K562 (cell line): ENCODE measurements around the gene TPBG. TPM values are rescaled to one million over a fixed set of nuclear protein-coding genes. Genes with fewer than 3 reads are reported as not detected.

Experiments
- ATAC-seq: fragments of 200-7000 bp; cut with Tn5 transposase; 3 replicates; pipeline ENCODE4 v1.9.1; 2020; ENCODE audit warnings: moderate library complexity
- BruUV-seq: library from RNA; stranded (reverse); fragments of 400-500 nt; replicated peaks from 2 replicates; lab custom pipeline; 2021; lab: Mats Ljungman, UMichigan
- CTCF ChIA-PET: fragments of 300-600 bp; formaldehyde crosslinking; extraction: SDS; loops from one replicate; lab custom pipeline; 2021; ENCODE audit warnings: low intra/inter-chr PET ratio; lab: Yijun Ruan, JAX
- POLR2A ChIA-PET: fragments of 300-600, 350-650 bp; sonication (Branson Sonifier 250); formaldehyde crosslinking; extraction: SDS; loops from one replicate; lab custom pipeline; 2021; ENCODE audit warnings: antibody characterized with exemption, inconsistent platforms; lab: Yijun Ruan, JAX
- DNase-seq, 4 experiments: peaks; one replicate each; pipeline versions ENCODE4 v3.0.0 to v3.0.0-alpha.2; 2011 to 2018; ENCODE audit warnings: low spot score in 3 of 4, mixed read lengths in 3 of 4; ENCODE audit errors: extremely low read depth in 1 of 4
- FAIRE-seq: peaks from 2 replicates; lab custom pipeline; 2011; peaks lifted over from hg19 to GRCh38; lab: Jason Lieb, UNC
- H2AFZ ChIP-seq: 2 replicates; pipeline ENCODE4 v1.6.0; 2011; ENCODE audit warnings: low read depth, low read length, control low read depth, inconsistent platforms
- H3K27ac ChIP-seq: fragments of 200-600 bp; 3 replicates; pipeline ENCODE4 v1.8.0; 2011; ENCODE audit warnings: low read depth, mild to moderate bottlenecking, control low read depth, inconsistent platforms, low read length, moderate library complexity, mixed read lengths; ENCODE audit errors: extremely low read depth
- H3K27me3 ChIP-seq, 2 experiments: fragments of 300-600 bp in 1 of 2; 2 replicates in 1 of 2; 3 replicates in 1 of 2; pipeline versions ENCODE4 v1.6.0 to v1.8.0; 2011; ENCODE audit warnings: inconsistent platforms in 2 of 2, low read length in 2 of 2, mild to moderate bottlenecking in 1 of 2, mixed read lengths in 1 of 2, moderate library complexity in 1 of 2; ENCODE audit not compliant: control insufficient read depth in 2 of 2, insufficient read depth in 2 of 2
- H3K36me3 ChIP-seq: fragments of 300-600 bp; 3 replicates; pipeline ENCODE4 v1.8.0; 2011; ENCODE audit warnings: mild to moderate bottlenecking, low read length, inconsistent platforms; ENCODE audit not compliant: control insufficient read depth, insufficient read depth
- H3K4me1 ChIP-seq, 2 experiments: fragments of 200-600 bp in 1 of 2; replicated peaks in 1 of 2; 2 replicates in 1 of 2; 3 replicates in 1 of 2; pipeline versions ENCODE4 v1.5.1 to v1.8.0; 2011; ENCODE audit warnings: inconsistent platforms in 2 of 2, low read length in 2 of 2, mild to moderate bottlenecking in 1 of 2, mixed read lengths in 1 of 2, moderate library complexity in 1 of 2; ENCODE audit not compliant: control insufficient read depth in 2 of 2, insufficient read depth in 2 of 2
- H3K4me2 ChIP-seq: 2 replicates; pipeline ENCODE4 v1.6.1; 2011; ENCODE audit warnings: low read length, control low read depth, inconsistent platforms, mixed read lengths; ENCODE audit not compliant: insufficient read depth
- H3K4me3 ChIP-seq: fragments of 200-600 bp; sonication (generic), shearing (Covaris generic); 2 replicates; pipeline ENCODE4 v1.5.1; 2016; ENCODE audit warnings: control low read depth, inconsistent platforms
- H3K79me2 ChIP-seq: fragments of 200-600 bp; 3 replicates; pipeline ENCODE4 v1.8.0; 2011; ENCODE audit warnings: low read length, inconsistent platforms; ENCODE audit not compliant: control insufficient read depth, insufficient read depth
- H3K9ac ChIP-seq, 2 experiments: 2 replicates each; pipeline versions ENCODE4 v1.6.0 to v1.6.1; 2011; ENCODE audit warnings: low read depth in 2 of 2, low read length in 2 of 2, control low read depth in 1 of 2, inconsistent platforms in 1 of 2, mild to moderate bottlenecking in 1 of 2, mixed read lengths in 1 of 2; ENCODE audit not compliant: insufficient read depth in 1 of 2
- H3K9me1 ChIP-seq: one replicate; pipeline ENCODE4 v1.6.0; 2011; ENCODE audit warnings: inconsistent platforms, mild to moderate bottlenecking, low read length, moderate library complexity; ENCODE audit not compliant: control insufficient read depth, insufficient read depth
- H3K9me3 ChIP-seq: replicated peaks from 2 replicates; pipeline ENCODE4 v1.5.1; 2011; ENCODE audit warnings: low read depth, low read length, inconsistent platforms; ENCODE audit not compliant: control insufficient read depth, insufficient read depth
- H4K20me1 ChIP-seq: replicated peaks from 2 replicates; pipeline ENCODE4 v1.6.1; 2011; ENCODE audit warnings: low read length, inconsistent platforms, mixed read lengths; ENCODE audit not compliant: control insufficient read depth, insufficient read depth
- BRD4 ChIP-seq: fragments of 200-600 bp; sonication (generic); IDR thresholded peaks from 2 replicates; pipeline ENCODE4 v1.6.1; 2017; ENCODE audit warnings: inconsistent platforms
- ELF1 ChIP-seq: fragments of 200-800 bp; sonication (Bioruptor generic); IDR thresholded peaks from 2 replicates; pipeline ENCODE4 v1.6.1; 2016; ENCODE audit warnings: missing genetic modification characterization, missing compliant biosample characterization
- MXI1 ChIP-seq: IDR thresholded peaks from 2 replicates; pipeline ENCODE4 v1.6.1; 2011; ENCODE audit warnings: low read depth, mild to moderate bottlenecking, improper control_type of control experiment, low read length
- PTBP1 ChIP-seq: fragments of 200-400 bp; formaldehyde crosslinking; IDR thresholded peaks from 2 replicates; pipeline ENCODE4 v1.6.1; 2017; ENCODE audit warnings: low read depth, low read length
- RFX5 ChIP-seq: IDR thresholded peaks from 2 replicates; pipeline ENCODE4 v1.6.1; 2011; ENCODE audit warnings: low read depth, mild to moderate bottlenecking, improper control_type of control experiment, low read length
- SIN3B ChIP-seq: fragments of 450-650 bp; IDR thresholded peaks from 2 replicates; pipeline ENCODE4 v1.6.1; 2017; ENCODE audit warnings: low read depth, mild to moderate bottlenecking, moderate library complexity
- YY1 ChIP-seq, 3 experiments: IDR thresholded peaks; 2 replicates each; pipeline ENCODE4 v1.6.1; 2011; ENCODE audit warnings: low read length in 2 of 3, mild to moderate bottlenecking in 2 of 3, moderate library complexity in 2 of 3, borderline replicate concordance in 1 of 3, control low read depth in 1 of 3, low read depth in 1 of 3; ENCODE audit not compliant: insufficient read depth in 3 of 3, insufficient replicate concordance in 2 of 3, control insufficient read depth in 1 of 3, insufficient read length in 1 of 3; ENCODE audit errors: extremely low read depth in 1 of 3
- ZC3H11A ChIP-seq: IDR thresholded peaks from 2 replicates; pipeline ENCODE4 v1.6.1; 2012; ENCODE audit warnings: low read depth, low read length, improper control_type of control experiment
- ZNF23 ChIP-seq: fragments of 250-450 bp; sonication (Bioruptor Pico); IDR thresholded peaks from 2 replicates; pipeline ENCODE4 v1.4.0; 2020; ENCODE audit warnings: mild to moderate bottlenecking
- WGBS: fragments of 100-300 bp; shearing (Covaris generic); methylation state at CpG from one replicate; pipeline ENCODE4 v1.1.6; 2016; ENCODE audit warnings: low coverage, mixed read lengths; ENCODE audit not compliant: insufficient coverage; ENCODE audit errors: missing lambda C conversion rate; 5-methylcytosine and 5-hydroxymethylcytosine counted together
- in situ Hi-C: fragments of 300-500 bp; cut with MboI; formaldehyde crosslinking; loops from 4 replicates; pipeline ENCODE4 v1.15.0; 2018; ENCODE audit warnings: inconsistent platforms, mixed read lengths
- intact Hi-C: fragments of 100-400 bp; cut with micrococcal nuclease; formaldehyde crosslinking; loops from 2 replicates; pipeline ENCODE4 v1.14.2; 2022
- polyA plus RNA-seq, 8 experiments: library from polyadenylated mRNA; depleted of rRNA in 4 of 8; stranded (reverse) in 5 of 8; unstranded in 3 of 8; fragments of >200 nt; fragmentation: Nextera tagmentation in 2 of 8; fragmentation: Illumina TruSeq in 1 of 8; extraction: Ambion mirVana in 2 of 8; extraction: Trizol in 1 of 8; gene quantifications; 2 replicates each; pipeline versions ENCODE4 v1.2.1 to v1.2.3, GENCODE V29; 2011 to 2014; ENCODE audit warnings: inconsistent platforms in 1 of 8, missing spikeins in 1 of 8
- total RNA-seq, 7 experiments: library from RNA; depleted of rRNA in 6 of 7; stranded (reverse); fragments of >200 nt in 6 of 7; fragmentation: Illumina TruSeq in 2 of 7; extraction: Trizol in 2 of 7; gene quantifications; 2 replicates each; pipeline versions ENCODE4 v1.2.1 to v1.2.3, GENCODE V29; 2011 to 2021; ENCODE audit warnings: low replicate concordance in 1 of 7
- TF ChIP-seq, protein P1 (sequence below): fragments of 450-650 bp; formaldehyde crosslinking; IDR thresholded peaks from 2 replicates; pipeline ENCODE4 v1.4.0; 2020; ENCODE audit warnings: mild to moderate bottlenecking, moderate library complexity
- TF ChIP-seq, protein P2 (sequence below): fragments of 450-650 bp; IDR thresholded peaks from 2 replicates; pipeline ENCODE4 v1.6.1; 2016; ENCODE audit warnings: borderline replicate concordance

Gene TPBG
- total and polyA plus RNA-seq, 9 of the 15 experiments (the other 6 are each of a cell fraction or from before 2014, with no cell fraction given) = 0.18 to 0.88 (median 0.36) TPM

GRCh38 chr6:82330171-82330804, 33.3 kb upstream of the TPBG start:
- 0% methylated on average over 2 of the region's 2 CpGs for WGBS
- Histone ChIP-seq H3K36me3 (no peaks in the 10 kb centered on the region), H4K20me1 (no peaks in the 10 kb centered on the region), H3K27ac (no peak overlapping the region), H3K79me2 (no peaks in the 10 kb centered on the region), H3K4me1 (no peaks in the 10 kb centered on the region), H3K27me3 (no peaks in the 10 kb centered on the region), H3K9me1 (no peaks in the 10 kb centered on the region), H2AFZ (no peak overlapping the region), H3K9me3 (no peaks in the 10 kb centered on the region), H3K9ac (no peak overlapping the region), H3K4me3 (no peak overlapping the region), H3K4me2 (no peak overlapping the region)
- FAIRE-seq = no peak
- in situ Hi-C loops = no loop called here
- TF ChIP-seq SIN3B (no peak), ZC3H11A (no peak), BRD4 (no peak), PTBP1 (no peak), ELF1 (no peak), YY1 (IDR thresholded peaks at IDR 0.05; ENCODE audit: borderline replicate concordance in 1 of 3, control insufficient read depth in 1 of 3, extremely low read depth in 1 of 3, insufficient read depth in 3 of 3, insufficient read length in 1 of 3, insufficient replicate concordance in 2 of 3, low read depth in 1 of 3, low read length in 2 of 3) (no peak), MXI1 (no peak), ZNF23 (CRISPR knock-in tag) (no peak), RFX5 (no peak)
- TF ChIP-seq, protein P1, sequence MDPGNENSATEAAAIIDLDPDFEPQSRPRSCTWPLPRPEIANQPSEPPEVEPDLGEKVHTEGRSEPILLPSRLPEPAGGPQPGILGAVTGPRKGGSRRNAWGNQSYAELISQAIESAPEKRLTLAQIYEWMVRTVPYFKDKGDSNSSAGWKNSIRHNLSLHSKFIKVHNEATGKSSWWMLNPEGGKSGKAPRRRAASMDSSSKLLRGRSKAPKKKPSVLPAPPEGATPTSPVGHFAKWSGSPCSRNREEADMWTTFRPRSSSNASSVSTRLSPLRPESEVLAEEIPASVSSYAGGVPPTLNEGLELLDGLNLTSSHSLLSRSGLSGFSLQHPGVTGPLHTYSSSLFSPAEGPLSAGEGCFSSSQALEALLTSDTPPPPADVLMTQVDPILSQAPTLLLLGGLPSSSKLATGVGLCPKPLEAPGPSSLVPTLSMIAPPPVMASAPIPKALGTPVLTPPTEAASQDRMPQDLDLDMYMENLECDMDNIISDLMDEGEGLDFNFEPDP (CRISPR knock-in tag) = no peak
- TF ChIP-seq, protein P2, sequence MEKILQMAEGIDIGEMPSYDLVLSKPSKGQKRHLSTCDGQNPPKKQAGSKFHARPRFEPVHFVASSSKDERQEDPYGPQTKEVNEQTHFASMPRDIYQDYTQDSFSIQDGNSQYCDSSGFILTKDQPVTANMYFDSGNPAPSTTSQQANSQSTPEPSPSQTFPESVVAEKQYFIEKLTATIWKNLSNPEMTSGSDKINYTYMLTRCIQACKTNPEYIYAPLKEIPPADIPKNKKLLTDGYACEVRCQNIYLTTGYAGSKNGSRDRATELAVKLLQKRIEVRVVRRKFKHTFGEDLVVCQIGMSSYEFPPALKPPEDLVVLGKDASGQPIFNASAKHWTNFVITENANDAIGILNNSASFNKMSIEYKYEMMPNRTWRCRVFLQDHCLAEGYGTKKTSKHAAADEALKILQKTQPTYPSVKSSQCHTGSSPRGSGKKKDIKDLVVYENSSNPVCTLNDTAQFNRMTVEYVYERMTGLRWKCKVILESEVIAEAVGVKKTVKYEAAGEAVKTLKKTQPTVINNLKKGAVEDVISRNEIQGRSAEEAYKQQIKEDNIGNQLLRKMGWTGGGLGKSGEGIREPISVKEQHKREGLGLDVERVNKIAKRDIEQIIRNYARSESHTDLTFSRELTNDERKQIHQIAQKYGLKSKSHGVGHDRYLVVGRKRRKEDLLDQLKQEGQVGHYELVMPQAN = no peak
- no peak for ATAC-seq
- POLR2A ChIA-PET = no interaction called here
- CTCF ChIA-PET = no interaction called here
- intact Hi-C loops = no loop called here
- no TSS peak for BruUV-seq
- no peak for DNase-seq
